Stomach (tissue), 4 donors: ENCODE measurements around the gene KPNB1.

Experiments
- POLR2A ChIP-seq, 4 donors: fragments of 450-650 bp; IDR thresholded peaks; one replicate each; pipeline ENCODE4 v1.6.1; 2016; ENCODE audit warnings: antibody characterized with exemption in 4 of 4, control low read depth in 2 of 4, mild to moderate bottlenecking in 1 of 4, moderate library complexity in 1 of 4
- POLR2AphosphoS5 ChIP-seq, 3 donors: sonication (generic); formaldehyde crosslinking; IDR thresholded peaks; one replicate each; pipeline ENCODE4 v1.6.1; 2016; ENCODE audit warnings: antibody characterized with exemption in 3 of 3
- TF ChIP-seq, protein P1 (sequence below), 7 experiments: fragments of 450-650 bp in 4 of 7; fragments of 200-600 bp in 3 of 7; sonication (generic) in 3 of 7; IDR thresholded peaks; one replicate each; pipeline ENCODE4 v1.5.1; 2016 to 2019; ENCODE audit warnings: antibody characterized with exemption in 7 of 7, control low read depth in 2 of 7, mild to moderate bottlenecking in 1 of 7

GRCh38 chr17:47712330-47713023 lies 62.8 kb downstream of the KPNB1 start:
- no peak for TF ChIP-seq POLR2A (IDR thresholded peaks at IDR 0.05)
- TF ChIP-seq, protein P1, sequence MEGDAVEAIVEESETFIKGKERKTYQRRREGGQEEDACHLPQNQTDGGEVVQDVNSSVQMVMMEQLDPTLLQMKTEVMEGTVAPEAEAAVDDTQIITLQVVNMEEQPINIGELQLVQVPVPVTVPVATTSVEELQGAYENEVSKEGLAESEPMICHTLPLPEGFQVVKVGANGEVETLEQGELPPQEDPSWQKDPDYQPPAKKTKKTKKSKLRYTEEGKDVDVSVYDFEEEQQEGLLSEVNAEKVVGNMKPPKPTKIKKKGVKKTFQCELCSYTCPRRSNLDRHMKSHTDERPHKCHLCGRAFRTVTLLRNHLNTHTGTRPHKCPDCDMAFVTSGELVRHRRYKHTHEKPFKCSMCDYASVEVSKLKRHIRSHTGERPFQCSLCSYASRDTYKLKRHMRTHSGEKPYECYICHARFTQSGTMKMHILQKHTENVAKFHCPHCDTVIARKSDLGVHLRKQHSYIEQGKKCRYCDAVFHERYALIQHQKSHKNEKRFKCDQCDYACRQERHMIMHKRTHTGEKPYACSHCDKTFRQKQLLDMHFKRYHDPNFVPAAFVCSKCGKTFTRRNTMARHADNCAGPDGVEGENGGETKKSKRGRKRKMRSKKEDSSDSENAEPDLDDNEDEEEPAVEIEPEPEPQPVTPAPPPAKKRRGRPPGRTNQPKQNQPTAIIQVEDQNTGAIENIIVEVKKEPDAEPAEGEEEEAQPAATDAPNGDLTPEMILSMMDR (IDR thresholded peaks at IDR 0.05) = no peak
- no peak for TF ChIP-seq POLR2AphosphoS5 (IDR thresholded peaks at IDR 0.05)
